Tibial artery (tissue), 4 donors: Measurements from ENCODE around the gene VAT1.

Experiments used
- DNase-seq, 2 donors: peaks; one replicate each; pipeline ENCODE4 v3.0.0-alpha.2; 2019
- H3K27ac ChIP-seq, 2 donors: fragments of 200-600 bp; sonication (generic) in 1 of 2; 1 replicate in 1 of 2; 2 replicates in 1 of 2; pipeline ENCODE4 v1.5.1; 2018 to 2019; ENCODE audit warnings: mild to moderate bottlenecking in 1 of 2
- H3K27me3 ChIP-seq, 2 donors: fragments of 200-600 bp; sonication (generic) in 1 of 2; one replicate each; pipeline versions ENCODE4 v1.5.1 to v1.6.0; 2016 to 2019
- H3K36me3 ChIP-seq, 3 donors: fragments of 200-600 bp; sonication (generic) in 2 of 3; one replicate each; pipeline ENCODE4 v1.5.1; 2016 to 2019; ENCODE audit warnings: mild to moderate bottlenecking in 2 of 3
- H3K4me1 ChIP-seq, 4 donors: fragments of 200-600 bp; sonication (generic) in 2 of 4; 1 replicate in 3 of 4; 2 replicates in 1 of 4; pipeline ENCODE4 v1.5.1; 2016 to 2019
- H3K4me3 ChIP-seq, 2 donors: fragments of 200-600 bp; sonication (generic) in 1 of 2; 1 replicate in 1 of 2; 2 replicates in 1 of 2; pipeline ENCODE4 v1.5.1; 2018 to 2019; ENCODE audit warnings: mild to moderate bottlenecking in 2 of 2
- H3K9me3 ChIP-seq, 3 donors: fragments of 200-600 bp; sonication (generic) in 1 of 3; one replicate each; pipeline ENCODE4 v1.5.1; 2016 to 2019
- intact Hi-C: fragments of 100-400 bp; cut with DNase I; formaldehyde crosslinking; loops from one replicate; pipeline ENCODE4 v1.15.0; 2023; ENCODE audit warnings: low total_unique reads
- TF ChIP-seq, protein P1 (sequence below), 2 experiments: fragments of 200-600 bp in 1 of 2; fragments of 450-650 bp in 1 of 2; IDR thresholded peaks; one replicate each; pipeline ENCODE4 v1.5.1; 2017 to 2019; ENCODE audit warnings: antibody characterized with exemption in 2 of 2, mild to moderate bottlenecking in 1 of 2, moderate library complexity in 1 of 2

The VAT1 gene

DNA sequence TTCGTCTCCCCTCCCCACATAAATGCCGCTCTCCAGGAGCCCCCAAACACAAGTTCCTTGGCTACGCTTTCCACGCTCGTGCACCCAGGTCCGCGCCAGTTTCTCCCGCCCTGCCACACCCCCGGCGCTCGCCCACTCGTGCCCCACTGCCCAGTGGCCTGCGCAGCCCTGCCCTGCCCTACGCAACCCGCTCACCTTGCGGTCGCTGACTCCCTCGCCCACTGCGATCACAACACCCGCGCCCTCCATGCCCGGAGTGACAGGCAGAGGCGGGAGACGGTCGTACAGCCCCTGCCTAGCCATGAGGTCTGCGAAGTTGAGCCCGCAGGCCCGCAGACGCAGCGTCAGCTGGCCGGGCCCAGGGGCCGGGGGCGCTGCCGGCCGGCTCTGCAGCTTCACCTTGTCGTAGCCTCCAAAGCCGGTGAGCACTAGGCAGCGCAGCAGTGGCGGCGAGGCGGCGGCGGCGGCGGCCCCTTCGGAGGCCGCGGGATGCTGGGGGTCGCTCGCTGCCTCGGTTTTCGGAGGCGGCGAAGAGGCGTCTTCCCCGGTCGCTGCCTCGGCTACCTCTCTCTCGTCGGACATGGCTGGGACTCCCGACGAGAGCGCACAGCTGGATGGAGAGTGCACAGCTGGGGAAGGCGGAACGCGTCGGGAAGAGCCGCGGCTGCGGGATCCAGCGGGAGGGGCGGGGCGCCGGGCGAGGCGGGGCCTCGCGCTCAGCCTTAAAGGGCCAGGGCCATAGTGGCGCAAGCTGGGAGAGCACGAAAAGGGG lies at the start of gene VAT1:
Gene VAT1, minus strand, starts transcription at position 645 of the 772 bp plus-strand sequence. Its CDS starts 63 bp downstream, at position 582.
- H3K9me3 ChIP-seq = no peaks in the 10 kb centered on the region
- H3K27me3 ChIP-seq = no peaks in the 10 kb centered on the region
- H3K4me1 ChIP-seq = peaks cover 0 to 40% (median 27%) of the 10 kb centered on the region in 4 donors
- TF ChIP-seq, protein P1, sequence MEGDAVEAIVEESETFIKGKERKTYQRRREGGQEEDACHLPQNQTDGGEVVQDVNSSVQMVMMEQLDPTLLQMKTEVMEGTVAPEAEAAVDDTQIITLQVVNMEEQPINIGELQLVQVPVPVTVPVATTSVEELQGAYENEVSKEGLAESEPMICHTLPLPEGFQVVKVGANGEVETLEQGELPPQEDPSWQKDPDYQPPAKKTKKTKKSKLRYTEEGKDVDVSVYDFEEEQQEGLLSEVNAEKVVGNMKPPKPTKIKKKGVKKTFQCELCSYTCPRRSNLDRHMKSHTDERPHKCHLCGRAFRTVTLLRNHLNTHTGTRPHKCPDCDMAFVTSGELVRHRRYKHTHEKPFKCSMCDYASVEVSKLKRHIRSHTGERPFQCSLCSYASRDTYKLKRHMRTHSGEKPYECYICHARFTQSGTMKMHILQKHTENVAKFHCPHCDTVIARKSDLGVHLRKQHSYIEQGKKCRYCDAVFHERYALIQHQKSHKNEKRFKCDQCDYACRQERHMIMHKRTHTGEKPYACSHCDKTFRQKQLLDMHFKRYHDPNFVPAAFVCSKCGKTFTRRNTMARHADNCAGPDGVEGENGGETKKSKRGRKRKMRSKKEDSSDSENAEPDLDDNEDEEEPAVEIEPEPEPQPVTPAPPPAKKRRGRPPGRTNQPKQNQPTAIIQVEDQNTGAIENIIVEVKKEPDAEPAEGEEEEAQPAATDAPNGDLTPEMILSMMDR (IDR thresholded peaks at IDR 0.05) = no peak
- H3K36me3 ChIP-seq = peaks cover 0 to 17% (median 13%) of the 10 kb centered on the region in 3 donors
- peak within 1 kb of the TSS; percentile 96 to 99 for H3K4me3 ChIP-seq
- peak; percentile 74 to 89 for DNase-seq
- H3K27ac ChIP-seq = peak within 1 kb of the TSS; percentile 93 to 96
- intact Hi-C loops = no loop called here

DNA sequence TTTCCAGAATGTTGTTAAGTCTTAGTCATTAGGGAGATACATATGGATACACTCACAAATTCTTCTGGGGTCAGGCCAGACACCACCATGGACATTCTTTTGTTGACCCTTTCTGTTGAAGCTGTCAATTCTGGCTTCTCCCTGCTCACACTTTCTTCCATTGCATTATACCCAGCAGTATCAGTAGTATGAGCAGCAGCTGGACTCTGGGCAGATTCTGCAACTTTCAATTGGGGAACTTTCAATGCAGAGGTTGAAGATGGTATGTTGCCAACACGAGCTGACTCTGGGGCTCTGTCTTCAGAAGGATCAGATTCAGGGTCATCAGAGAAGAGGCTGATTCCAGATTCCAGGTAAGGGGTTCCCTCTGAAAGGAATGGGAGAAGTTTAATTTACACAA lies 48.7 kb upstream of the VAT1 start:
- intact Hi-C loops = no loop called here
- Histone ChIP-seq H3K9me3 (no peaks in the 10 kb centered on the region), H3K36me3 (no peaks in the 10 kb centered on the region), H3K27me3 (no peaks in the 10 kb centered on the region), H3K27ac (no peak overlapping the region), H3K4me3 (no peak overlapping the region), H3K4me1 (no peaks in the 10 kb centered on the region)
- TF ChIP-seq, protein P1 (IDR thresholded peaks at IDR 0.05) = no peak
- DNase-seq = no peak

DNA sequence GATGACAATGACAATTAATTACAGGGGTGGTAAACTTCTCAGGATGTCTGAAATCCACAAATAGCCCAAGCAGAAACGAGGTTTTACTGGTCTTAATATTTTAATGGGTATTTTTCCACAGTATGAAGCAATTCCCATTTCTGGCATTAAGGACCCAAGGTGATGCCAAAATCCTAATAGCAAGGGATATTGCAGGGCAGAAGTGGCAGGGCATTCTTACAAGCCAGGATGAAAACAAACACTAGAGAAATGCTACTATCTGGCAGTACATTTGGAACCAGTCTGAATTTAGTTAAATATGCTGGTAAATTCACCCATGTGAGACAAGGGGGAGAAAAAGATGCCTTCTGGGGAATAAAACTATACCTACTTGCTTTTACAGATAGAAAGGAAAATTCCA lies 48.1 kb upstream of the VAT1 start:
- no peaks in the 10 kb centered on the region for H3K36me3 ChIP-seq
- H3K4me3 ChIP-seq = no peak overlapping the region
- intact Hi-C loops = no loop called here
- DNase-seq = no peak
- H3K4me1 ChIP-seq = no peaks in the 10 kb centered on the region
- no peak overlapping the region for H3K27ac ChIP-seq
- TF ChIP-seq, protein P1 (IDR thresholded peaks at IDR 0.05) = no peak
- H3K27me3 ChIP-seq = no peaks in the 10 kb centered on the region
- H3K9me3 ChIP-seq = no peaks in the 10 kb centered on the region

DNA sequence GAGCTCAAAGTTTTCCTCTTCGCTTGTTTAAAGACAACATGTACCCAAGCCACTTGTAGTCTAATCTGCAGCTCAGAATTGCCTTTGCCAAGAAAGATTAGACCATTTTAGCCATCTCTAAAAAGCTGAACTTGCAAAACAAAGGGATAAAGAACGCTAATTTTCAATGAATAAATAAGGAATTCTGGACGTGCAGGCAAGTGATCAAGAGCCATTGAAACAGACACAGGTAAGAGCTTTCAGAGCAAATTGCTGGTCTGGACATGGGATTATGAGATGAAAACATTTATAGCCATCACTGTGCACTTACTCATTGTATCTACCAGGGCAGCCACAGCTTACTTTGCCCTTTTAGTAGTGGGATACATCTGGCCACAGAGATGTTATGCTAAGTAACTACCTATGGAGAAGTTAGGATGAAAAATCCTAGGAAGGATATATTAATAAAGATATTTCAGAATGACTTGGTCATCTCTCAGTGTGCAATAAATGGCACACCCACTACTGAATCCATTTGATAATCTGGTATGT lies 47.2 kb upstream of the VAT1 start:
- Histone ChIP-seq H3K9me3 (no peaks in the 10 kb centered on the region), H3K27ac (no peak overlapping the region), H3K36me3 (no peaks in the 10 kb centered on the region), H3K4me1 (no peaks in the 10 kb centered on the region), H3K4me3 (no peak overlapping the region), H3K27me3 (no peaks in the 10 kb centered on the region)
- DNase-seq = no peak
- TF ChIP-seq, protein P1 (IDR thresholded peaks at IDR 0.05) = no peak
- intact Hi-C loops = no loop called here

DNA sequence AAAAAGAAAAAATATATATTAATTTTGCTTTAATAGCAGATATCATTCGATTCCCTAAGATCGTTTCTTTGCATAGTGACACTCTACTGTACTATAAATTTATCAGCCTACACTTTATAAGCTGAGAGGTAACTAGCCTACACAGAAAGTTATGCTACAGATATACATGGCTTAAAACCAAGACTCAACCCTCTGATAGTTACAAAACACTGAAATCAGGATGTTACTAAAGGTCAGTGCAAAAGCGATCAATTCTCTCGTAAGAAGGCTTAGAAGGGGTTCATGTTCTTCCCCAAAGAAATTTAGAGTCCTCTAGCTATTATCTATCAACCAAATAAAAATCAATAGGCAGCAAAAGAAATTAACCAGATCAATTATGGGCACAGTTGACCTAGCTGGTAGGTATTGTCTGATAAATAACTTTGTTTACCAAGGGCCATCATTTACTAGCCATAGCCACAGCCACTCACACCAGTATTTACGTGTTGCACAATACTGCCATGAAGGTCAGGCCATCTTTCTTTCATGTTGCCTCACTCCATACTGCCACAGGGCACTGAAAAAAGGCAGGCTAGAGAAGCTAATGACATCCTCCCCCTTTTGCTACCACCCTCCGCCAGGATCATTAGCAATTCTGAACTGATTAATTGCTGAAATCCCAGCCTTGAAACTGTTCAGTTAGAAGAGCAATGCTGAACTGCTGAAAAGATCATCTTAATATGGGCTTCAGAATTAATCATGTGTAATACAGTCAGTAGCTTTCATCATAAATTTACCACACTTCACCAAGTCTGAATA lies 46.6 kb upstream of the VAT1 start:
- H3K27ac ChIP-seq = no peak overlapping the region
- intact Hi-C loops = no loop called here
- H3K4me3 ChIP-seq = no peak overlapping the region
- H3K36me3 ChIP-seq = no peaks in the 10 kb centered on the region
- no peak for DNase-seq
- H3K9me3 ChIP-seq = no peaks in the 10 kb centered on the region
- TF ChIP-seq, protein P1 (IDR thresholded peaks at IDR 0.05) = no peak
- H3K4me1 ChIP-seq = no peaks in the 10 kb centered on the region
- H3K27me3 ChIP-seq = no peaks in the 10 kb centered on the region
